Ishikawa (cell line): ENCODE data around the gene THSD4.

Experiments used
- FOXM1 ChIP-seq: IDR thresholded peaks from 2 replicates; pipeline ENCODE4 v1.6.1; 2012; ENCODE audit warnings: low read depth, borderline replicate concordance
- TEAD4 ChIP-seq: IDR thresholded peaks from 2 replicates; pipeline ENCODE4 v1.6.1; 2012

DNA sequence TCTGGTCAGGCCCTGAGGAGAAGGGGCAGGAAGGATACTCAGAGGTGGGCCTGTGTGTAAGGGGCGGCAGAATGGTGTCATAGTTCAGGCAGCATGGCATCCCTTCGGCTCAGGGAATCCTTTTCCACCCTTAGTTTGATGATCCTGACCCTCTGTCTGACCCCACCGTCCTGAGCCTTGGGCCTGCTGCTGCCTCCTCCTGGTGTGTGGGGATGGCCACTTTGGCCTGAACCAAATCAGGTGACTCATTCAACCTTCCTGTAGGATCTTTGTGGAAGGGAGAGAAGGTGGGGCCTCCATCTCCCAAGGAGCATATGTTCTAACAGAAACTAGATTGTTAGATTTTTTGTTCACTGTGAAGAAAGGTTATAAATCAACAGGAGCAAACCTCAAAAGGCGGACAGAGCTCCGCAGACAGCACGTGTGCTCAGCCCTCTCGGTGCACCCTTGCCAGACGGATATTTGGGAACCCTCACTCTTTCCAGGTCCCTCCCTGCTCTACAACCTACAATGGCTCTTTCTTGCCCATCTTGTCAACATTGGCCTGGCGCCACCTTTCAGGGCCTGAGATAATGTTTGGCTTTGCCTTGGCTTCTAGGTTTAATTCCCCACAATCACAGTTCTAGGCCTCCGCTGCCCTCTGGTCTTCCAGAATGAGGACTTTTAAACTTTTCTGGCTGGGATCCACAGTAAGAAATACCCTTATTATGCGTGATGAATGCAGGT lies 21.7 kb downstream of the THSD4 start:
- no peak for TF ChIP-seq TEAD4
- no peak for TF ChIP-seq FOXM1
